ENCODE data around the gene PLPP6. TPM values are rescaled to one million over a fixed set of nuclear protein-coding genes. Genes with fewer than 3 reads are reported as not detected.

PLPP6 gene
- polyA plus RNA-seq, 1 donor from 2014 or later, result 26.3 TPM

DNA sequence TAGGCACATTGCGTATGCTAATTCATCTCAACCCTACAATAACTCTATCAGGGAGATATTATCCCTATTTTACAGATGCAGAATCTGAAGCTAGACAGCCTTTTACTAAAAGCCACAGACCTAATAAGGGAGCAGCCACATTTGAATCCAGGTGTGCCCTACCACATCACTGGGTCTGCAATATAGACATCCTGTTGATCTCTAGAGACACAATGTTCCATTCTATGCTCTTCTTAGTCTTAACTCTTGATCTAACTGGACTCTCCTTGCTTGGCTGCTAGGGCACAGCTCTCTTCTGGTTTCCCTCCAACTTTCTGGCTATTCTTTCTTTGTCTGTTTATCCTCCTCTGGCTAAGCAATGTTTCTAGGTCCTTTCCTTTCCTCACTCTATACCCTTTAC is 5.6 kb downstream of the PLPP6 start:
- H3K9me2 ChIP-seq (ENCODE audit: insufficient read depth, low read length), result no peaks in the 10 kb centered on the region
- H4K20me1 ChIP-seq (ENCODE audit: insufficient read depth), result no peaks in the 10 kb centered on the region
- H3K9me3 ChIP-seq (ENCODE audit: low read length), result no peaks in the 10 kb centered on the region
- no peak overlapping the region for H2AFZ ChIP-seq (ENCODE audit: low read depth, low read length)
- no peak for TF ChIP-seq SMC3 (conservative IDR thresholded peaks at IDR 0.05; ENCODE audit: poor library complexity)
- TF ChIP-seq MXI1 (conservative IDR thresholded peaks at IDR 0.05; ENCODE audit: poor library complexity, severe bottlenecking), result no peak
- no peak for TF ChIP-seq REST (IDR thresholded peaks at IDR 0.05; ENCODE audit: borderline replicate concordance)
- no peak for TF ChIP-seq RAD21 (conservative IDR thresholded peaks at IDR 0.05)
- TF ChIP-seq TAF1 (IDR thresholded peaks at IDR 0.05; ENCODE audit: low read depth), result no peak
- no peak for TF ChIP-seq CTCF (IDR thresholded peaks at IDR 0.05; ENCODE audit: poor library complexity, severe bottlenecking)
- TF ChIP-seq POLR2AphosphoS5 (IDR thresholded peaks at IDR 0.05), result no peak
- no peak for TF ChIP-seq EZH2 (IDR thresholded peaks at IDR 0.05; ENCODE audit: borderline replicate concordance, insufficient read depth, low read length, poor library complexity, severe bottlenecking)
- no peak for TF ChIP-seq EP300 (conservative IDR thresholded peaks at IDR 0.05; ENCODE audit: poor library complexity, severe bottlenecking)
- no peaks in the 10 kb centered on the region for H3K36me3 ChIP-seq (ENCODE audit: insufficient read depth, low read length)
- no peak overlapping the region for H3K9ac ChIP-seq (ENCODE audit: low read length)
- no peak overlapping the region for H3K4me2 ChIP-seq (ENCODE audit: low read length)
- H3K4me3 ChIP-seq (ENCODE audit: low read length), result no peak overlapping the region
- H3K79me2 ChIP-seq (replicated peaks; ENCODE audit: insufficient read depth, low read length), result no peaks in the 10 kb centered on the region
- H3K27ac ChIP-seq (ENCODE audit: low read length), result no peak overlapping the region
- H3K27me3 ChIP-seq (ENCODE audit: insufficient read depth, low read depth, low read length), result no peaks in the 10 kb centered on the region
- H3F3A ChIP-seq (ENCODE audit: insufficient read depth, low read length, poor library complexity, severe bottlenecking), result no peaks in the 10 kb centered on the region

GRCh38 chr9:4668604-4669003 is 6.5 kb downstream of the PLPP6 start:
- no peaks in the 10 kb centered on the region for H3K27me3 ChIP-seq (ENCODE audit: insufficient read depth, low read depth, low read length)
- H3K27ac ChIP-seq (ENCODE audit: low read length), result no peak overlapping the region
- TF ChIP-seq CTCF (IDR thresholded peaks at IDR 0.05; ENCODE audit: poor library complexity, severe bottlenecking) (no peak), SMC3 (conservative IDR thresholded peaks at IDR 0.05; ENCODE audit: poor library complexity) (no peak), EZH2 (IDR thresholded peaks at IDR 0.05; ENCODE audit: borderline replicate concordance, insufficient read depth, low read length, poor library complexity, severe bottlenecking) (no peak), RAD21 (conservative IDR thresholded peaks at IDR 0.05) (no peak), TAF1 (IDR thresholded peaks at IDR 0.05; ENCODE audit: low read depth) (no peak), EP300 (conservative IDR thresholded peaks at IDR 0.05; ENCODE audit: poor library complexity, severe bottlenecking) (no peak), REST (IDR thresholded peaks at IDR 0.05; ENCODE audit: borderline replicate concordance) (no peak), POLR2AphosphoS5 (IDR thresholded peaks at IDR 0.05) (no peak), MXI1 (conservative IDR thresholded peaks at IDR 0.05; ENCODE audit: poor library complexity, severe bottlenecking) (no peak)
- no peaks in the 10 kb centered on the region for H3K9me3 ChIP-seq (ENCODE audit: low read length)
- no peaks in the 10 kb centered on the region for H3K36me3 ChIP-seq (ENCODE audit: insufficient read depth, low read length)
- no peaks in the 10 kb centered on the region for H3K79me2 ChIP-seq (replicated peaks; ENCODE audit: insufficient read depth, low read length)
- no peak overlapping the region for H3K4me2 ChIP-seq (ENCODE audit: low read length)
- H4K20me1 ChIP-seq (ENCODE audit: insufficient read depth), result no peaks in the 10 kb centered on the region
- H3K4me3 ChIP-seq (ENCODE audit: low read length), result no peak overlapping the region
- no peak overlapping the region for H3K9ac ChIP-seq (ENCODE audit: low read length)
- no peak overlapping the region for H2AFZ ChIP-seq (ENCODE audit: low read depth, low read length)
- no peaks in the 10 kb centered on the region for H3F3A ChIP-seq (ENCODE audit: insufficient read depth, low read length, poor library complexity, severe bottlenecking)
- H3K9me2 ChIP-seq (ENCODE audit: insufficient read depth, low read length), result no peaks in the 10 kb centered on the region
